SK-N-MC (cell line): ENCODE data around the gene MTSS2.

Experiments used
- EZH2 ChIP-seq: fragments of 200-600 bp; sonication (generic); IDR thresholded peaks from one replicate; pipeline ENCODE4 v1.6.1; 2017; ENCODE audit warnings: antibody characterized with exemption
- POLR2AphosphoS5 ChIP-seq: IDR thresholded peaks from 2 replicates; pipeline ENCODE4 v1.6.1; 2012; ENCODE audit warnings: mild to moderate bottlenecking, low read depth, low read length, borderline replicate concordance

DNA sequence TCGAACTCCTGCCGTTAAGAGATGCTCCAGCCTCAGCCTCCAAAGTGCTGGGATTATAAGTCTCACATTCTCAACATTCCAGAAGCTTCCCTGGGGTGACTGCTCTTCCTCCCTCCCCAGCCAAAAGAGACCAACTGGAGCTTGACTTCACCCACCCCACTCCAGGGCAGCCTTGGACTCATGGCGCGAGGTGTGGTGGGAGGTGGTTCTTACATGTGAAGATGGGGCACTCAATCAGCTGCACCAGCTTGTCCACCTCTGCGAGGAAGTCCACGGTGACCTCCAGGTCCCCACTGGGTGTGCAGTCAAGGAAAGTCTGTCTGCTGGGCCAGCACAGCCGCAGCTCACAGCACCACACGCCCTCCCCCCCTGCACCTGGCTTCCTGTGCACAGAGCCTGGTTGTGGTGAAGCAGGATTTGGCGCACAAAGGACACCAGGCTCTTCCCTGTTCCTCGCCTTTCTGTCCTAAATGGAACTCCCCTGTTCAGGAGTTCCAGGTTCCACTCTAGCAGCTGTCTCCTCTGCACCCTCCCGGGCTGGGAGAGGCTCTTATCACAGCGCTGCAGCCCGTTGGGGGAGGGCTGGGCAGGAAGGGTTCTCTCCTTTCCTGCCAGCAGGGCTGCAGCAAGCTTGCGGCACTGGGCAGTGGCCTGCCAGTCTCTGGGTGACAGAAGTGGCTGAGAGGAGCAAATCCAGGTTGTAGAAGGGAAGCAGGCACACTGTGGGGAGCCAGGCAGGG is 9.6 kb upstream of the MTSS2 start:
- TF ChIP-seq EZH2 (no peak), POLR2AphosphoS5 (no peak)
